Glutamatergic neuron (in vitro differentiated cells): ENCODE data around the gene AGAP3. TPM values are rescaled to one million over a fixed set of nuclear protein-coding genes. Genes with fewer than 3 reads are reported as not detected.

Source experiments
- DNase-seq: peaks from one replicate; pipeline ENCODE4 v3.0.0; 2022
- H3K27ac Mint-ChIP-seq: one replicate; pipeline ENCODE4 v1.8.0; 2020; ENCODE audit warnings: mild to moderate bottlenecking, mixed read lengths, inconsistent platforms; ENCODE audit not compliant: unreplicated experiment
- H3K27me3 Mint-ChIP-seq: one replicate; pipeline ENCODE4 v1.8.0; 2020; ENCODE audit warnings: mild to moderate bottlenecking, moderate library complexity, mixed read lengths, inconsistent platforms; ENCODE audit not compliant: unreplicated experiment
- H3K36me3 Mint-ChIP-seq: one replicate; pipeline ENCODE4 v1.8.0; 2020; ENCODE audit warnings: mild to moderate bottlenecking, mixed read lengths, inconsistent platforms; ENCODE audit not compliant: unreplicated experiment
- H3K4me1 Mint-ChIP-seq: one replicate; pipeline ENCODE4 v1.8.0; 2020; ENCODE audit warnings: mild to moderate bottlenecking, low read depth, mixed read lengths, inconsistent platforms; ENCODE audit not compliant: unreplicated experiment
- H3K4me3 Mint-ChIP-seq: one replicate; pipeline ENCODE4 v1.8.0; 2020; ENCODE audit warnings: mild to moderate bottlenecking, mixed read lengths, inconsistent platforms; ENCODE audit not compliant: unreplicated experiment
- H3K9me3 Mint-ChIP-seq: one replicate; pipeline ENCODE4 v1.8.0; 2020; ENCODE audit warnings: mild to moderate bottlenecking, moderate library complexity, mixed read lengths, inconsistent platforms; ENCODE audit not compliant: unreplicated experiment
- total RNA-seq: library from RNA; stranded (reverse); fragmentation: NEBNext Ultra II Directional; extraction: Animal tissue kit (Norgen Biotek cat#: 25700); gene quantifications from one replicate; pipeline ENCODE4 v1.2.1, GENCODE V29; 2021; ENCODE audit not compliant: unreplicated experiment
- TF ChIP-seq, protein P1 (sequence below): fragments of 200-600 bp; sonication (generic); IDR thresholded peaks from one replicate; pipeline ENCODE4 v1.5.0; 2021; ENCODE audit not compliant: partially characterized antibody, unreplicated experiment

The AGAP3 gene
- total RNA-seq, 1 donor from 2014 or later, result 406 TPM

DNA sequence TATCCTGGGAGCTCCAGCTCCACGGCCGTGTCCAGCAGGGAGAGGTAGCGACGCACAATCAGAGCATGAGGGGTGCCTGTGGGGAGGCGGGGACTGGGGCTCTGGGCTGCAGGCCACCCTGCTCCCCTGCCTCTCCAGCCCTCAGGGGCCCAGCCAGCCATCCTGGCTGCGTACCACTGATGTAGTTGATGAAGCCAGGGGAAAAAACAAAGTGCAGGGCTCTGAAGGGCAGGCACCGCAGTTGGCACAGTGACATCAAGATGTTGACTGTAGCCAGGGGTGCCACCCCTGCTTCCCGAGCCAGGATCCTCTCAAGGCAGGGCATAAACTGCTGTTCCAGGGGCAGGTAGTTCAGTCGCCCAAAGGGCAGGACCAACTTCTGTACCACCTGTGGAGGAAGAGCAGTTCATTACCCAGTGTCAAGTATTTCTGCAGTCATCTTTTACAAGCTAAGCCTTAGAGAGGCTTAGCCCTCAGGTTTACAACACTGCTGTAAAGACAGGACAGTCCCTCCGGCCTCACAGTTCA is 8.5 kb upstream of the AGAP3 start:
- Mint-ChIP-seq H3K9me3 (peaks cover 5% of the 10 kb centered on the region), H3K4me3 (peak overlapping the region; percentile 39), H3K27me3 (peaks cover 7% of the 10 kb centered on the region), H3K4me1 (peaks cover 16% of the 10 kb centered on the region), H3K36me3 (no peaks in the 10 kb centered on the region), H3K27ac (peak overlapping the region; percentile 59)
- TF ChIP-seq, protein P1, sequence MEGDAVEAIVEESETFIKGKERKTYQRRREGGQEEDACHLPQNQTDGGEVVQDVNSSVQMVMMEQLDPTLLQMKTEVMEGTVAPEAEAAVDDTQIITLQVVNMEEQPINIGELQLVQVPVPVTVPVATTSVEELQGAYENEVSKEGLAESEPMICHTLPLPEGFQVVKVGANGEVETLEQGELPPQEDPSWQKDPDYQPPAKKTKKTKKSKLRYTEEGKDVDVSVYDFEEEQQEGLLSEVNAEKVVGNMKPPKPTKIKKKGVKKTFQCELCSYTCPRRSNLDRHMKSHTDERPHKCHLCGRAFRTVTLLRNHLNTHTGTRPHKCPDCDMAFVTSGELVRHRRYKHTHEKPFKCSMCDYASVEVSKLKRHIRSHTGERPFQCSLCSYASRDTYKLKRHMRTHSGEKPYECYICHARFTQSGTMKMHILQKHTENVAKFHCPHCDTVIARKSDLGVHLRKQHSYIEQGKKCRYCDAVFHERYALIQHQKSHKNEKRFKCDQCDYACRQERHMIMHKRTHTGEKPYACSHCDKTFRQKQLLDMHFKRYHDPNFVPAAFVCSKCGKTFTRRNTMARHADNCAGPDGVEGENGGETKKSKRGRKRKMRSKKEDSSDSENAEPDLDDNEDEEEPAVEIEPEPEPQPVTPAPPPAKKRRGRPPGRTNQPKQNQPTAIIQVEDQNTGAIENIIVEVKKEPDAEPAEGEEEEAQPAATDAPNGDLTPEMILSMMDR, result no peak
- DNase-seq, result no peak

DNA sequence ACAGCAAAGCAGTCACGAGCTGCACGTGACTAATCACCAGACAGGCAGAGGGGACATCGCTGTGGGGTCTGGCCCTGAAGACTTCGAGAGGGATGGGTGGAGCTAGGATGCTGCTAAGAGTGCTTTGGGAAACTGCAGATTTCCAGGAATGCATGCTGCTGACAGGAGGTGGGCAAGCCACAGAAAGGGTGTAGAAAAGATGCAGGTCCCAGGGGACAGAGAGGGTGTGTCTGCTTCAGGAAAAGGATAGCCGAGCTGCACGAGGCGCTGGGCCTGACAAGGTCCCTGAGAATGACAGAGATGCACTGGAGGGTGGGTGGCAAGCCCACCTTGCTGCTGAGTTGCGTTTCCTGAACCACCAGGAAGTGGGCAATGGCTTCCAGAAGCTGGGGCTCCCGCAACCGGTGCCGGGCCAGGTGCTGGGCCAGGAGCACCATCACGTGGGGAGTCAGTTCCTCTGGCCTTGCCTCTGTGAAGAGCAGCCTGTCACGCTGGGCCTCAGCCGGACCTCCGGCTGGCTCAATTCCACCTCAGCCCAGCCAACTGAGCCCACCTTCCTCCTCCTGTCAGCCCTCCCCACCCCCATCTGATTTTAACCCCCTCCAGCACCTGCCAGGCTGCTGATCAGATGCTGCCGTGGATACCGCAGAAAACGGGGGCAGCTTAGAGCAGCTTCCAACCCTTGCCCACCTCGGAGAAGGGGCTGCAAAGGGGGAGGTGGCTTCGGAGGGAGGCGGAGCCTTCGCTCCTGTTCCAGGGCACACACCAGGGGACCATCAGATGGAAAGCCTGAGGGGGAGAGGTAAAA is 7.8 kb upstream of the AGAP3 start:
- Mint-ChIP-seq H3K9me3 (peaks cover 5% of the 10 kb centered on the region), H3K27ac (peak overlapping the region; percentile 59), H3K4me3 (peak overlapping the region; percentile 73), H3K27me3 (peaks cover 7% of the 10 kb centered on the region), H3K4me1 (peaks cover 17% of the 10 kb centered on the region), H3K36me3 (no peaks in the 10 kb centered on the region)
- DNase-seq, result no peak
- TF ChIP-seq, protein P1, result no peak

DNA sequence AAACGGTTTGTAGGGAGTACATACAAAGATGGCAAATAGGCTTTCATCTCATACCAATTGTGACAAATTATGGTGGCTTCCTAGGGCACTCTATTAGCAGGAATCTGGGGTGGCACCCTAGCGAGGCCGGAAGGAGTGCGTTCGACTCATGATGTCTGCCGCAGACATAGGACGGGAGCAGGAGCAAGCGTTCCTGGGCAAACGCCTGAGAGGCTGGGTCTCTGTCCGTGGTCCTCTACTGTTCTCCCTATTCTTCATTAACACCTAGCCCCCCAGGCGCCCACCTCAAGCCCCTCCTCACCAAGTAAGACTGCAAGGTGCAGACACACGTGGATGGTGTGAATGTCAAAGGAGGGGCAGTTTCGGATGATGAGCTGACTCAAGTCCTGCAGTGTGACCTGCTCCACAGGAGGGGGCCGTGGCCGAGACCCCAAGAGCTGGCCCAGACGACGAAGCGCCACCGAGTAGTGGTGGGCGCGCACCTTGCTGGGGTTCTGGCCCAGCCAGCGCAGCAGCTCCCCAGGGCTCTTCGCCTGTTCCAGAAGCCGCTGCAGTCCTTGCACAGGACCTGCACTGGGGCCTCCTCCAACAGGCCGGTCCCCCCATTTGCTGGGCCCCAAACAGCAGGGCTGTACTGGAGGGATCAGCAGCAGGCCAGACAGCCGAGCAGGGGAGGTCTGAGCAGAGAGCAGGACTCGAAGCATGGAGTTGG is 6.9 kb upstream of the AGAP3 start:
- H3K4me1 Mint-ChIP-seq, result peaks cover 17% of the 10 kb centered on the region
- peaks cover 7% of the 10 kb centered on the region for H3K27me3 Mint-ChIP-seq
- H3K9me3 Mint-ChIP-seq, result peaks cover 5% of the 10 kb centered on the region
- no peaks in the 10 kb centered on the region for H3K36me3 Mint-ChIP-seq
- H3K4me3 Mint-ChIP-seq, result peak overlapping the region; percentile 85
- TF ChIP-seq, protein P1, result no peak
- no peak for DNase-seq
- peak overlapping the region; percentile 59 for H3K27ac Mint-ChIP-seq

DNA sequence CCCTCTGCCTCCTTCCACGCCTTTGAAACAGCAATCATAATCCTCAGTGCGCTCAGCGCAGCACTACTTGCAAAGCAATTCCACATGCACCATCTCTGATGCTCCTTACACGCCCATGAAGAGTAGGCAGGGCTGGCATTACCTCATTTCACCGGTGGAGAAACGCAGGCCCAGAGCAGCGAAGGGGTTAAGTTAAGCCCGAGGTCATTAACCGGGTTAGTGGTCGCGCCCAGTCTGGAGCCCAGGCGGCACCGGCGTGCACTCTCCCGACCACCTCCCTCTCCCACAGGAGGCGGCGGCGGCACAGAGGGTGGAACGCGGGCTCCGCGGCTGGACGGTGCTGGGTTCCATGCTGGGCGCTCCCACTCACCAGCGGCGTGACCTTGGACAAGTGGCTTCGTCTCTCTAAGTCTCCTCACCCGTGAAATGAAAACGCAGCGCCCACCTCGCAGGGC is 6.2 kb upstream of the AGAP3 start:
- H3K4me1 Mint-ChIP-seq, result peaks cover 21% of the 10 kb centered on the region
- peak overlapping the region; percentile 87 for H3K27ac Mint-ChIP-seq
- no peaks in the 10 kb centered on the region for H3K36me3 Mint-ChIP-seq
- TF ChIP-seq, protein P1, result no peak
- peaks cover 10% of the 10 kb centered on the region for H3K27me3 Mint-ChIP-seq
- peak overlapping the region; percentile 85 for H3K4me3 Mint-ChIP-seq
- DNase-seq, result peak; percentile 60
- H3K9me3 Mint-ChIP-seq, result peaks cover 9% of the 10 kb centered on the region
